Measurements from ENCODE around the gene WNT1.

The WNT1 gene

DNA sequence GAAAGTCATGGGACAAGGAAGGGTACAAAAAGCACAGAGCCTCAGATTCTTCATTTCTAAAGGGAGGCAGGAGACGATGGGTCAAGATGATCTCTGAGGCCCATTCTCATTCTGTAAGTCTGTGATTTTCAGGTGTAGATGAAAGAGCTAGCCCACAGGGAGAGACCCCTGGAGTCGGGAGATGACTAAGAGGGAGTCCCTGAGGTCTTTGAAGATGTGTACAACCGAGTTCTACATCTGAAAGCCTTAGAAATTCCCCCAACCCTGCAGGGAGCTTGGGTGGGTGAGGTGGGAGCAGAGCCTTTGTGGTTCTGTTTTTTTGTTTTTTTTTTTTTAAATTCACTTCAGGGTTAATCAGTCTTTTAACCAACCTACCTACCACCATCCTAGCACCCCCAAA is 9.7 kb upstream of the WNT1 start:
- TF ChIP-seq CTCF (IDR thresholded peaks at IDR 0.05) = no peak
- no peak overlapping the region for H3K27ac ChIP-seq
- H3K36me3 ChIP-seq = no peaks in the 10 kb centered on the region
- H3K9me3 ChIP-seq = no peaks in the 10 kb centered on the region
- H3K4me1 ChIP-seq (ENCODE audit: control insufficient read depth in 1 of 2, insufficient read depth in 1 of 2, low read depth in 1 of 2, low read length in 1 of 2) = peaks cover 14 to 23% of the 10 kb centered on the region in 2 experiments
- peaks cover 93% of the 10 kb centered on the region for H3K27me3 ChIP-seq
- H3K4me3 ChIP-seq (ENCODE audit: low read depth in 1 of 2, low read length in 1 of 2) = no peak overlapping the region

GRCh38 chr12:48969160-48969771 is 8.9 kb upstream of the WNT1 start:
- TF ChIP-seq CTCF (IDR thresholded peaks at IDR 0.05) = no peak
- Histone ChIP-seq H3K4me1 (ENCODE audit: control insufficient read depth in 1 of 2, insufficient read depth in 1 of 2, low read depth in 1 of 2, low read length in 1 of 2) (peaks cover 14 to 23% of the 10 kb centered on the region in 2 experiments), H3K27ac (no peak overlapping the region), H3K36me3 (no peaks in the 10 kb centered on the region), H3K27me3 (peaks cover 93% of the 10 kb centered on the region), H3K9me3 (no peaks in the 10 kb centered on the region), H3K4me3 (ENCODE audit: low read depth in 1 of 2, low read length in 1 of 2) (no peak overlapping the region)

- no peak overlapping the region for H3K4me3 ChIP-seq (ENCODE audit: low read depth in 1 of 2, low read length in 1 of 2)
- peaks cover 14 to 23% of the 10 kb centered on the region in 2 experiments for H3K4me1 ChIP-seq (ENCODE audit: control insufficient read depth in 1 of 2, insufficient read depth in 1 of 2, low read depth in 1 of 2, low read length in 1 of 2)
Observed at GRCh38 chr12:48969833-48970701, 8.1 kb upstream of the WNT1 start.

DNA sequence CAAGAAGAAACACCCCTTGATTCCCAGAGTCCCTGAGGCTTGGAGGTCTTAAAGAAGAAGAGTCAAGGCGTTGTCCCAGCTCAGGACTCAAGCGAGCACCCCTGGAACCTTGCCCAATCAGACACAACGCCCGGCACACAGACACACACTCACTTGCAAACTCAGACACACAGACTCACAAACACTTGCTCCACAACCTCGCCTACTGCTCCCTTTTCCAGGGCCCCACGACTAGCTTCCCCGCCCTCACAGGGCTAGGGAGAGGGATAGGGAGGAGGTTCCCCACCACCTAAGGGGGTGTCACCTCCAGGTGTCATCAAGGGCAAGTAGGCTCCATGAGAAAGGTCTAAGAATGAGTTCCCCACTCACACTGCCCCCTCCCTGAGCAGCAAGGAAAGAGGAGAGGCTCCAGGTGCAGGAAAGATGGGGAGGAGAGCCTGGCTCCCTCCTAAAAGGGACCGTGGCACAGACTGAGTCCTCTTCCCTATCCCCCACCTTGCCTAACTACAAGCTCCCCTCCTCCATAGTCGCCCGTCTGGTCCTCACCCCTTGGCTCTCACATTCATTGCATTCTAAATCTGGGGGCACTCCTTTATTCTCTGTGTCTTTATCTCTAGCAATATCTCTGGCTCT is 7.3 kb upstream of the WNT1 start:
- Histone ChIP-seq H3K4me3 (ENCODE audit: low read depth in 1 of 2, low read length in 1 of 2) (peak overlapping the region in 1 of 2 experiments; percentile 30), H3K27me3 (peaks cover 94% of the 10 kb centered on the region), H3K4me1 (ENCODE audit: control insufficient read depth in 1 of 2, insufficient read depth in 1 of 2, low read depth in 1 of 2, low read length in 1 of 2) (peaks cover 14 to 23% of the 10 kb centered on the region in 2 experiments), H3K27ac (no peak overlapping the region), H3K9me3 (no peaks in the 10 kb centered on the region), H3K36me3 (no peaks in the 10 kb centered on the region)
- TF ChIP-seq CTCF (IDR thresholded peaks at IDR 0.05) = no peak

More at GRCh38 chr12:48969833-48970701, 8.1 kb upstream of the WNT1 start:
- Histone ChIP-seq H3K27me3 (peaks cover 94% of the 10 kb centered on the region), H3K27ac (no peak overlapping the region), H3K9me3 (no peaks in the 10 kb centered on the region), H3K36me3 (no peaks in the 10 kb centered on the region)
- TF ChIP-seq CTCF (IDR thresholded peaks at IDR 0.05) = no peak

DNA sequence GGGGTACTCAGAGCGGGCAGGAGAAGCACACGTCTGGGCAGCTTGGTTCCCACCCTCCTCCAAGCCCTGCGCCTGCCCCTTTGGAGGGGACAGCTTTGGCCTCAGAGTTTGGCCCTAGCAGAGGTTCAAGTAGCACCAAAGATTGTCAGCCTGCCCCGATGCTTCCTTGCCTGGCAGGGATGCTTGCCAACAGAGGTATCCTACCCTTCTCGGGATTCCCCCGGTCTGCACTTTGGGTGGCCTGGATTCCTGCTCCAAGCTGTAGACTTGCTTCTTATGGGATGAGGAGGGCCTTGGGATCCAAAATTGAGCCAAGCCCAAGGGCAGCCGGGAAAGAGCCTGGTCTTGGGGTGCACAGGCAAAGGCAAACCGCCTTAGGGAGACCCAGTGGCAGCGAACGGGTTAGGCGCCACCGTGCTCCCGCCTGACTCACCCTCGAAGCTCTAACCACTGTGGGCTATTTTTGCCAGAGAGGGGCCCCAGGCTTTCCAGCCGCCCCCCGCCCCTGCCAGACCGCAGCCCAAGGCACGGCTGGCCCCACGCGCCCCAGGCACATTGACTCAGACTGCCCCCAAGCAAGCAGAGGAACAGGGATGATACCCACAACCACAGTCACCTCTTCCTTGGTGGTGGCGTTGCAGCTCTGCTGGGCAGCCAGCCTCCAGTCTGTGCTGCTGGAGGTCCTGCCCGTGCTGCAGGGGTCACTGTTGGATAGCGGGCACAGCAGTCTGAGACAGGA is 5.7 kb upstream of the WNT1 start:
- Histone ChIP-seq H3K4me1 (ENCODE audit: control insufficient read depth in 1 of 2, insufficient read depth in 1 of 2, low read depth in 1 of 2, low read length in 1 of 2) (peaks cover 12 to 18% of the 10 kb centered on the region in 2 experiments), H3K4me3 (ENCODE audit: low read depth in 1 of 2, low read length in 1 of 2) (no peak overlapping the region), H3K27ac (no peak overlapping the region), H3K9me3 (no peaks in the 10 kb centered on the region), H3K36me3 (no peaks in the 10 kb centered on the region), H3K27me3 (peaks cover 100% of the 10 kb centered on the region)
- TF ChIP-seq CTCF (IDR thresholded peaks at IDR 0.05) = no peak

All from neutrophil (primary cell).